GM12801 (cell line): ENCODE measurements around the gene SERGEF.

Source experiments
- CTCF ChIP-seq: IDR thresholded peaks from one replicate; pipeline ENCODE4 v1.5.1; 2011; ENCODE audit warnings: control low read depth; ENCODE audit not compliant: insufficient read length; ENCODE audit errors: extremely low read depth

Gene SERGEF

GRCh38 chr11:17816232-17816931, 196.5 kb downstream of the SERGEF start:
- TF ChIP-seq CTCF, result no peak

GRCh38 chr11:17814546-17814945, 198.3 kb downstream of the SERGEF start:
- TF ChIP-seq CTCF, result no peak

- TF ChIP-seq CTCF, result no peak
Observed at GRCh38 chr11:17813391-17814059, 199.3 kb downstream of the SERGEF start.

- no peak for TF ChIP-seq CTCF
Observed at GRCh38 chr11:17812865-17813187, 200.0 kb downstream of the SERGEF start.

- TF ChIP-seq CTCF, result no peak
Observed at GRCh38 chr11:17812091-17812864, 200.6 kb downstream of the SERGEF start.

GRCh38 chr11:17811352-17811751, 201.5 kb downstream of the SERGEF start:
- no peak for TF ChIP-seq CTCF

GRCh38 chr11:17810746-17811145, 202.1 kb downstream of the SERGEF start:
- TF ChIP-seq CTCF, result no peak
